ENCODE measurements around the gene GPR35.
"Not testable (repeated sequence)": the region's sequence is repeated elsewhere in the genome, so short reads cannot be mapped to it uniquely, and the experiment has no call there.

GPR35 gene

GRCh38 chr2:240604939-240605716, 20.2 kb upstream of the GPR35 start:
- no peaks in the 10 kb centered on the region for H3K27me3 ChIP-seq (ENCODE audit: control insufficient read depth in 1 of 2, insufficient read depth in 2 of 2, low read length in 2 of 2)
- H3K9ac ChIP-seq (ENCODE audit: low read length), result no peak overlapping the region
- no peak overlapping the region for H3K27ac ChIP-seq (ENCODE audit: low read depth, low read length)
- no peaks in the 10 kb centered on the region for H3K36me3 ChIP-seq (ENCODE audit: insufficient read depth, low read length)
- H3K4me3 ChIP-seq (ENCODE audit: low read depth in 1 of 2, low read length in 2 of 2), result no peak overlapping the region
- H3K4me1 ChIP-seq (ENCODE audit: insufficient read depth, low read length), result no peaks in the 10 kb centered on the region
- no peaks in the 10 kb centered on the region for H3K9me3 ChIP-seq (ENCODE audit: low read length)

GRCh38 chr2:240605867-240606743, 19.2 kb upstream of the GPR35 start:
- Histone ChIP-seq H3K27ac (ENCODE audit: low read depth, low read length) (no peak overlapping the region), H3K4me1 (ENCODE audit: insufficient read depth, low read length) (no peaks in the 10 kb centered on the region), H3K4me3 (ENCODE audit: low read depth in 1 of 2, low read length in 2 of 2) (no peak overlapping the region), H3K9me3 (ENCODE audit: low read length) (no peaks in the 10 kb centered on the region), H3K9ac (ENCODE audit: low read length) (no peak overlapping the region), H3K27me3 (ENCODE audit: control insufficient read depth in 1 of 2, insufficient read depth in 2 of 2, low read length in 2 of 2) (no peaks in the 10 kb centered on the region), H3K36me3 (ENCODE audit: insufficient read depth, low read length) (no peaks in the 10 kb centered on the region)

- no peak overlapping the region for H3K27ac ChIP-seq (ENCODE audit: low read depth, low read length)
- no peak overlapping the region for H3K4me3 ChIP-seq (ENCODE audit: low read depth in 1 of 2, low read length in 2 of 2)
- no peak overlapping the region for H3K9ac ChIP-seq (ENCODE audit: low read length)
- no peaks in the 10 kb centered on the region for H3K27me3 ChIP-seq (ENCODE audit: control insufficient read depth in 1 of 2, insufficient read depth in 2 of 2, low read length in 2 of 2)
- no peaks in the 10 kb centered on the region for H3K36me3 ChIP-seq (ENCODE audit: insufficient read depth, low read length)
- no peaks in the 10 kb centered on the region for H3K9me3 ChIP-seq (ENCODE audit: low read length)
- H3K4me1 ChIP-seq (ENCODE audit: insufficient read depth, low read length), result no peaks in the 10 kb centered on the region
Measured at GRCh38 chr2:240611601-240612210, 13.6 kb upstream of the GPR35 start.

GRCh38 chr2:240613781-240614180, 11.5 kb upstream of the GPR35 start:
- no peaks in the 10 kb centered on the region for H3K27me3 ChIP-seq (ENCODE audit: control insufficient read depth in 1 of 2, insufficient read depth in 2 of 2, low read length in 2 of 2)
- no peak overlapping the region for H3K4me3 ChIP-seq (ENCODE audit: low read depth in 1 of 2, low read length in 2 of 2)
- H3K9me3 ChIP-seq (ENCODE audit: low read length), result no peaks in the 10 kb centered on the region
- H3K9ac ChIP-seq (ENCODE audit: low read length), result no peak overlapping the region
- no peak overlapping the region for H3K27ac ChIP-seq (ENCODE audit: low read depth, low read length)
- no peaks in the 10 kb centered on the region for H3K4me1 ChIP-seq (ENCODE audit: insufficient read depth, low read length)
- no peaks in the 10 kb centered on the region for H3K36me3 ChIP-seq (ENCODE audit: insufficient read depth, low read length)

- no peaks in the 10 kb centered on the region for H3K36me3 ChIP-seq (ENCODE audit: insufficient read depth, low read length)
- H3K27ac ChIP-seq (ENCODE audit: low read depth, low read length), result no peak overlapping the region
- H3K27me3 ChIP-seq (ENCODE audit: control insufficient read depth in 1 of 2, insufficient read depth in 2 of 2, low read length in 2 of 2), result no peaks in the 10 kb centered on the region
- H3K4me1 ChIP-seq (ENCODE audit: insufficient read depth, low read length), result no peaks in the 10 kb centered on the region
- H3K4me3 ChIP-seq (ENCODE audit: low read depth in 1 of 2, low read length in 2 of 2), result no peak overlapping the region
- no peaks in the 10 kb centered on the region for H3K9me3 ChIP-seq (ENCODE audit: low read length)
- H3K9ac ChIP-seq (ENCODE audit: low read length), result no peak overlapping the region
Measured at GRCh38 chr2:240614391-240614790, 10.9 kb upstream of the GPR35 start.

- Histone ChIP-seq H3K27ac (ENCODE audit: low read depth, low read length) (no peak overlapping the region), H3K36me3 (ENCODE audit: insufficient read depth, low read length) (no peaks in the 10 kb centered on the region), H3K4me3 (ENCODE audit: low read depth in 1 of 2, low read length in 2 of 2) (no peak overlapping the region), H3K27me3 (ENCODE audit: control insufficient read depth in 1 of 2, insufficient read depth in 2 of 2, low read length in 2 of 2) (no peaks in the 10 kb centered on the region), H3K4me1 (ENCODE audit: insufficient read depth, low read length) (no peaks in the 10 kb centered on the region), H3K9me3 (ENCODE audit: low read length) (no peaks in the 10 kb centered on the region), H3K9ac (ENCODE audit: low read length) (no peak overlapping the region)
Measured at GRCh38 chr2:240615396-240615795, 9.9 kb upstream of the GPR35 start.

- Histone ChIP-seq H3K9me3 (ENCODE audit: low read length) (no peaks in the 10 kb centered on the region), H3K4me1 (ENCODE audit: insufficient read depth, low read length) (no peaks in the 10 kb centered on the region), H3K4me3 (ENCODE audit: low read depth in 1 of 2, low read length in 2 of 2) (no peak overlapping the region), H3K9ac (ENCODE audit: low read length) (no peak overlapping the region), H3K27ac (ENCODE audit: low read depth, low read length) (no peak overlapping the region), H3K36me3 (ENCODE audit: insufficient read depth, low read length) (no peaks in the 10 kb centered on the region), H3K27me3 (ENCODE audit: control insufficient read depth in 1 of 2, insufficient read depth in 2 of 2, low read length in 2 of 2) (no peaks in the 10 kb centered on the region)
Measured at GRCh38 chr2:240615820-240616547, 9.3 kb upstream of the GPR35 start.

- not testable (repeated sequence) for H3K36me3 ChIP-seq (ENCODE audit: insufficient read depth, low read length); H3K9me3 ChIP-seq (ENCODE audit: low read length); H3K27ac ChIP-seq (ENCODE audit: low read depth, low read length); H3K27me3 ChIP-seq (ENCODE audit: control insufficient read depth in 1 of 2, insufficient read depth in 2 of 2, low read length in 2 of 2); H3K4me1 ChIP-seq (ENCODE audit: insufficient read depth, low read length); H3K4me3 ChIP-seq (ENCODE audit: low read depth in 1 of 2, low read length in 2 of 2); H3K9ac ChIP-seq (ENCODE audit: low read length)
Measured at GRCh38 chr2:240616860-240617666, 8.2 kb upstream of the GPR35 start.

GRCh38 chr2:240618776-240619175, 6.5 kb upstream of the GPR35 start:
- no peak overlapping the region for H3K27ac ChIP-seq (ENCODE audit: low read depth, low read length)
- H3K36me3 ChIP-seq (ENCODE audit: insufficient read depth, low read length), result no peaks in the 10 kb centered on the region
- no peaks in the 10 kb centered on the region for H3K4me1 ChIP-seq (ENCODE audit: insufficient read depth, low read length)
- no peaks in the 10 kb centered on the region for H3K27me3 ChIP-seq (ENCODE audit: control insufficient read depth in 1 of 2, insufficient read depth in 2 of 2, low read length in 2 of 2)
- no peak overlapping the region for H3K4me3 ChIP-seq (ENCODE audit: low read depth in 1 of 2, low read length in 2 of 2)
- no peaks in the 10 kb centered on the region for H3K9me3 ChIP-seq (ENCODE audit: low read length)
- no peak overlapping the region for H3K9ac ChIP-seq (ENCODE audit: low read length)

- Histone ChIP-seq H3K4me1 (ENCODE audit: insufficient read depth, low read length) (no peaks in the 10 kb centered on the region), H3K36me3 (ENCODE audit: insufficient read depth, low read length) (no peaks in the 10 kb centered on the region), H3K27me3 (ENCODE audit: control insufficient read depth in 1 of 2, insufficient read depth in 2 of 2, low read length in 2 of 2) (no peaks in the 10 kb centered on the region), H3K27ac (ENCODE audit: low read depth, low read length) (no peak overlapping the region), H3K9ac (ENCODE audit: low read length) (no peak overlapping the region), H3K9me3 (ENCODE audit: low read length) (no peaks in the 10 kb centered on the region), H3K4me3 (ENCODE audit: low read depth in 1 of 2, low read length in 2 of 2) (no peak overlapping the region)
Measured at GRCh38 chr2:240619506-240620148, 5.7 kb upstream of the GPR35 start.

Data from muscle layer of colon (tissue), 2 donors.